Measurements from ENCODE around the gene EEFSEC.

EEFSEC gene

GRCh38 chr3:128318275-128318941 is 165.1 kb downstream of the EEFSEC start:
- TF ChIP-seq POLR2A (IDR thresholded peaks at IDR 0.05; ENCODE audit: low read depth, low read length): no peak
- no peak for TF ChIP-seq POLR2AphosphoS5 (IDR thresholded peaks at IDR 0.05; ENCODE audit: low read depth, low read length)
- no peak for TF ChIP-seq TAF1 (IDR thresholded peaks at IDR 0.05; ENCODE audit: borderline replicate concordance, low read depth, low read length)
- no peak for DNase-seq (ENCODE audit: insufficient read length)

GRCh38 chr3:128319107-128319506 is 165.8 kb downstream of the EEFSEC start:
- TF ChIP-seq TAF1 (IDR thresholded peaks at IDR 0.05; ENCODE audit: borderline replicate concordance, low read depth, low read length): no peak
- TF ChIP-seq POLR2A (IDR thresholded peaks at IDR 0.05; ENCODE audit: low read depth, low read length): no peak
- TF ChIP-seq POLR2AphosphoS5 (IDR thresholded peaks at IDR 0.05; ENCODE audit: low read depth, low read length): no peak
- FAIRE-seq (no peak), DNase-seq (ENCODE audit: insufficient read length) (no peak)

More at GRCh38 chr3:128318275-128318941, 165.1 kb downstream of the EEFSEC start:
- FAIRE-seq: no peak

- DNase-seq (ENCODE audit: insufficient read length): no peak
These were observed 166.5 kb downstream of the EEFSEC start for GRCh38 chr3:128319741-128320141.

GRCh38 chr3:128320551-128321340 is 167.5 kb downstream of the EEFSEC start:
- no peak for FAIRE-seq
- TF ChIP-seq POLR2A (IDR thresholded peaks at IDR 0.05; ENCODE audit: low read depth, low read length): no peak
- TF ChIP-seq TAF1 (IDR thresholded peaks at IDR 0.05; ENCODE audit: borderline replicate concordance, low read depth, low read length): no peak
- no peak for TF ChIP-seq POLR2AphosphoS5 (IDR thresholded peaks at IDR 0.05; ENCODE audit: low read depth, low read length)
- DNase-seq (ENCODE audit: insufficient read length): no peak

More at GRCh38 chr3:128319741-128320141, 166.5 kb downstream of the EEFSEC start:
- TF ChIP-seq TAF1 (IDR thresholded peaks at IDR 0.05; ENCODE audit: borderline replicate concordance, low read depth, low read length) (no peak), POLR2AphosphoS5 (IDR thresholded peaks at IDR 0.05; ENCODE audit: low read depth, low read length) (no peak), POLR2A (IDR thresholded peaks at IDR 0.05; ENCODE audit: low read depth, low read length) (no peak)
- FAIRE-seq: no peak

GRCh38 chr3:128321418-128321817 is 168.1 kb downstream of the EEFSEC start:
- FAIRE-seq (no peak), DNase-seq (ENCODE audit: insufficient read length) (no peak)
- TF ChIP-seq POLR2AphosphoS5 (IDR thresholded peaks at IDR 0.05; ENCODE audit: low read depth, low read length): no peak
- no peak for TF ChIP-seq TAF1 (IDR thresholded peaks at IDR 0.05; ENCODE audit: borderline replicate concordance, low read depth, low read length)
- TF ChIP-seq POLR2A (IDR thresholded peaks at IDR 0.05; ENCODE audit: low read depth, low read length): no peak

- DNase-seq (ENCODE audit: insufficient read length) (no peak), FAIRE-seq (no peak)
- TF ChIP-seq POLR2AphosphoS5 (IDR thresholded peaks at IDR 0.05; ENCODE audit: low read depth, low read length): no peak
- no peak for TF ChIP-seq TAF1 (IDR thresholded peaks at IDR 0.05; ENCODE audit: borderline replicate concordance, low read depth, low read length)
- no peak for TF ChIP-seq POLR2A (IDR thresholded peaks at IDR 0.05; ENCODE audit: low read depth, low read length)
These were observed 169.0 kb downstream of the EEFSEC start for GRCh38 chr3:128322030-128323022.

- no peak for DNase-seq (ENCODE audit: insufficient read length)
- no peak for FAIRE-seq
- no peak for TF ChIP-seq POLR2A (IDR thresholded peaks at IDR 0.05; ENCODE audit: low read depth, low read length)
- no peak for TF ChIP-seq POLR2AphosphoS5 (IDR thresholded peaks at IDR 0.05; ENCODE audit: low read depth, low read length)
- TF ChIP-seq TAF1 (IDR thresholded peaks at IDR 0.05; ENCODE audit: borderline replicate concordance, low read depth, low read length): no peak
These were observed 170.2 kb downstream of the EEFSEC start for GRCh38 chr3:128323206-128324081.

GRCh38 chr3:128324911-128325592 is 171.8 kb downstream of the EEFSEC start:
- DNase-seq (ENCODE audit: insufficient read length): no peak
- FAIRE-seq: no peak
- TF ChIP-seq TAF1 (IDR thresholded peaks at IDR 0.05; ENCODE audit: borderline replicate concordance, low read depth, low read length): no peak
- TF ChIP-seq POLR2AphosphoS5 (IDR thresholded peaks at IDR 0.05; ENCODE audit: low read depth, low read length): no peak
- TF ChIP-seq POLR2A (IDR thresholded peaks at IDR 0.05; ENCODE audit: low read depth, low read length): no peak

- TF ChIP-seq TAF1 (IDR thresholded peaks at IDR 0.05; ENCODE audit: borderline replicate concordance, low read depth, low read length) (no peak), POLR2AphosphoS5 (IDR thresholded peaks at IDR 0.05; ENCODE audit: low read depth, low read length) (no peak), POLR2A (IDR thresholded peaks at IDR 0.05; ENCODE audit: low read depth, low read length) (no peak)
- FAIRE-seq (no peak), DNase-seq (ENCODE audit: insufficient read length) (no peak)
These were observed 173.0 kb downstream of the EEFSEC start for GRCh38 chr3:128326051-128326823.

Data from GM12892 (cell line).